ENCODE results near the gene SHMT2. TPM values are rescaled to one million over a fixed set of nuclear protein-coding genes. Genes with fewer than 3 reads are reported as not detected.
A peak's percentile ranks its signal among the peaks of the same experiment; 100 is the strongest.

The SHMT2 gene
- total and polyA plus RNA-seq, 2 of the 13 experiments (the other 11 are each of a cell fraction or from before 2014, with no cell fraction given): 181 to 393 TPM

DNA sequence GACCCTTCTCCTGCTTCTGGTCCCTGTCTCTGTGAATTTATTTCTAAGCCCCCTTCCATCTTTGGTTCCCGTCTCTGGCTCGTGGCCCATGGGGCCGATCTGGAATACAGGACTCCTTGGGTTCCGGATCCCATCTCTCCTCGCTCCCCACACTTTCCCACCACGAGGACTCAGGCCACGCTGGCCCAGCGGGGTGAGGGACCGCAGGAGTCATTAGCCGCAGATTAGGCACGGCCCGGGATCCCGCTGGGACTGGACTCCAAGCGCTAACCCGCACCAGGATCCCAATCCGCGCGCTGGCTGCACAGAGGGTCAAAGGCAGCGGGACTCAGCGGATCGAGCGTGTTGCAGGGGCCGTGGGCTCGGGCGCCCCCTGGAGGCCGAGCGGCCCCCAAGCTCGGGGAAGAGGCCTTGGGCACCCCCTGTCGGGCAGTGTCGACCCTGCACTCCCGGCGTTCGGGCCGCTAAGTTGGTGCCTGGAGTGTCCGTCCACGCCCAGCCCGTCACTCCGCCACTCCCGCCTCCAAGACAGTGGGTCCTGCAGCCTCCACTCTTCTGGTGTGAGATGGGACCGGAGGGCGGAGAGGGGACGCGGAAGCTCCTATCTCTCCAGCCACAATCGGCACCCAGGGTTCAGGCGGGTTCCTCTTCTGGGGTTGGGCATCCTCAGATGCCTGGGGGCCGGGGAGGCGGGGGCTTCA lies 9.5 kb downstream of the SHMT2 start (continued):
- TF ChIP-seq ZNF605 (CRISPR knock-in tag; IDR thresholded peaks at IDR 0.05): no peak
- no peak for TF ChIP-seq ZNF572 (CRISPR knock-in tag; IDR thresholded peaks at IDR 0.05)
- TF ChIP-seq ZFP90 (CRISPR knock-in tag; IDR thresholded peaks at IDR 0.05; ENCODE audit: borderline replicate concordance): no peak; the same call in 1 of the 2 replicates
- peak; percentile 32; the same call in 1 of the 2 replicates for TF ChIP-seq BHLHE40 (IDR thresholded peaks at IDR 0.05; ENCODE audit: low read length)
- TF ChIP-seq PCBP1 (IDR thresholded peaks at IDR 0.05; ENCODE audit: borderline replicate concordance, low read depth, low read length): 0 out of 2 replicates have a peak, but pooled peaks have one; percentile 29
- no peak for TF ChIP-seq SATB2 (CRISPR knock-in tag; IDR thresholded peaks at IDR 0.05)
- no peak for TF ChIP-seq TCF7L2 (IDR thresholded peaks at IDR 0.05; ENCODE audit: low read depth, low read length)
- TF ChIP-seq KLF12 (CRISPR knock-in tag; IDR thresholded peaks at IDR 0.05; ENCODE audit: borderline replicate concordance): 0 out of 2 replicates have a peak, but pooled peaks have one; percentile 1
- no peak for TF ChIP-seq FOXJ3 (CRISPR knock-in tag; IDR thresholded peaks at IDR 0.05; ENCODE audit: borderline replicate concordance)
- no peak for TF ChIP-seq CC2D1A (CRISPR knock-in tag; IDR thresholded peaks at IDR 0.05)
- no peak for TF ChIP-seq ZNF672 (CRISPR knock-in tag; IDR thresholded peaks at IDR 0.05)
- peak; percentile 56 for TF ChIP-seq FOXO1 (CRISPR knock-in tag; IDR thresholded peaks at IDR 0.05)
- TF ChIP-seq ZNF350 (CRISPR knock-in tag; IDR thresholded peaks at IDR 0.05; ENCODE audit: borderline replicate concordance, low read depth): no peak; the same call in 1 of the 2 replicates
- peak; percentile 92 for TF ChIP-seq STAG1 (CRISPR knock-in tag; IDR thresholded peaks at IDR 0.05)
- no peak for TF ChIP-seq ZSCAN30 (CRISPR knock-in tag; IDR thresholded peaks at IDR 0.05)
- TF ChIP-seq SUZ12 (IDR thresholded peaks at IDR 0.05; ENCODE audit: low read depth, low read length): no peak; the same call in 1 of the 2 replicates
- no peak for TF ChIP-seq ZNF746 (CRISPR knock-in tag; IDR thresholded peaks at IDR 0.05)
- TF ChIP-seq, protein P1, sequence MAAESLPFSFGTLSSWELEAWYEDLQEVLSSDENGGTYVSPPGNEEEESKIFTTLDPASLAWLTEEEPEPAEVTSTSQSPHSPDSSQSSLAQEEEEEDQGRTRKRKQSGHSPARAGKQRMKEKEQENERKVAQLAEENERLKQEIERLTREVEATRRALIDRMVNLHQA (CRISPR knock-in tag; IDR thresholded peaks at IDR 0.05): no peak
- TF ChIP-seq SP1 (IDR thresholded peaks at IDR 0.05): no peak
- no peak; the same call in 1 of the 2 replicates for TF ChIP-seq SP1 (CRISPR knock-in tag; IDR thresholded peaks at IDR 0.05)
- TF ChIP-seq NR3C1 (CRISPR knock-in tag; IDR thresholded peaks at IDR 0.05): no peak
- TF ChIP-seq JDP2 (CRISPR knock-in tag; IDR thresholded peaks at IDR 0.05; ENCODE audit: borderline replicate concordance): no peak
- TF ChIP-seq ZMYM2 (CRISPR knock-in tag; IDR thresholded peaks at IDR 0.05): 0 out of 2 replicates have a peak, but pooled peaks have one; percentile 27
- TF ChIP-seq, protein P2, sequence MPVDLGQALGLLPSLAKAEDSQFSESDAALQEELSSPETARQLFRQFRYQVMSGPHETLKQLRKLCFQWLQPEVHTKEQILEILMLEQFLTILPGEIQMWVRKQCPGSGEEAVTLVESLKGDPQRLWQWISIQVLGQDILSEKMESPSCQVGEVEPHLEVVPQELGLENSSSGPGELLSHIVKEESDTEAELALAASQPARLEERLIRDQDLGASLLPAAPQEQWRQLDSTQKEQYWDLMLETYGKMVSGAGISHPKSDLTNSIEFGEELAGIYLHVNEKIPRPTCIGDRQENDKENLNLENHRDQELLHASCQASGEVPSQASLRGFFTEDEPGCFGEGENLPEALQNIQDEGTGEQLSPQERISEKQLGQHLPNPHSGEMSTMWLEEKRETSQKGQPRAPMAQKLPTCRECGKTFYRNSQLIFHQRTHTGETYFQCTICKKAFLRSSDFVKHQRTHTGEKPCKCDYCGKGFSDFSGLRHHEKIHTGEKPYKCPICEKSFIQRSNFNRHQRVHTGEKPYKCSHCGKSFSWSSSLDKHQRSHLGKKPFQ (CRISPR knock-in tag; IDR thresholded peaks at IDR 0.05; ENCODE audit: insufficient replicate concordance): no peak
- no peak for TF ChIP-seq ZBTB1 (CRISPR knock-in tag; IDR thresholded peaks at IDR 0.05; ENCODE audit: borderline replicate concordance)
- TF ChIP-seq, protein P3, sequence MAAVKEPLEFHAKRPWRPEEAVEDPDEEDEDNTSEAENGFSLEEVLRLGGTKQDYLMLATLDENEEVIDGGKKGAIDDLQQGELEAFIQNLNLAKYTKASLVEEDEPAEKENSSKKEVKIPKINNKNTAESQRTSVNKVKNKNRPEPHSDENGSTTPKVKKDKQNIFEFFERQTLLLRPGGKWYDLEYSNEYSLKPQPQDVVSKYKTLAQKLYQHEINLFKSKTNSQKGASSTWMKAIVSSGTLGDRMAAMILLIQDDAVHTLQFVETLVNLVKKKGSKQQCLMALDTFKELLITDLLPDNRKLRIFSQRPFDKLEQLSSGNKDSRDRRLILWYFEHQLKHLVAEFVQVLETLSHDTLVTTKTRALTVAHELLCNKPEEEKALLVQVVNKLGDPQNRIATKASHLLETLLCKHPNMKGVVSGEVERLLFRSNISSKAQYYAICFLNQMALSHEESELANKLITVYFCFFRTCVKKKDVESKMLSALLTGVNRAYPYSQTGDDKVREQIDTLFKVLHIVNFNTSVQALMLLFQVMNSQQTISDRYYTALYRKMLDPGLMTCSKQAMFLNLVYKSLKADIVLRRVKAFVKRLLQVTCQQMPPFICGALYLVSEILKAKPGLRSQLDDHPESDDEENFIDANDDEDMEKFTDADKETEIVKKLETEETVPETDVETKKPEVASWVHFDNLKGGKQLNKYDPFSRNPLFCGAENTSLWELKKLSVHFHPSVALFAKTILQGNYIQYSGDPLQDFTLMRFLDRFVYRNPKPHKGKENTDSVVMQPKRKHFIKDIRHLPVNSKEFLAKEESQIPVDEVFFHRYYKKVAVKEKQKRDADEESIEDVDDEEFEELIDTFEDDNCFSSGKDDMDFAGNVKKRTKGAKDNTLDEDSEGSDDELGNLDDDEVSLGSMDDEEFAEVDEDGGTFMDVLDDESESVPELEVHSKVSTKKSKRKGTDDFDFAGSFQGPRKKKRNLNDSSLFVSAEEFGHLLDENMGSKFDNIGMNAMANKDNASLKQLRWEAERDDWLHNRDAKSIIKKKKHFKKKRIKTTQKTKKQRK (IDR thresholded peaks at IDR 0.05; ENCODE audit: low read length): no peak
- TF ChIP-seq ZFP36 (IDR thresholded peaks at IDR 0.05; ENCODE audit: borderline replicate concordance, low read depth, low read length, partially characterized antibody): no peak
- no peak for TF ChIP-seq AKAP8 (CRISPR knock-in tag; IDR thresholded peaks at IDR 0.05)

All from HepG2 (cell line).